Gastrocnemius medialis (tissue), 4 donors: Measurements from ENCODE around the gene WASF2. TPM values are rescaled to one million over a fixed set of nuclear protein-coding genes. Genes with fewer than 3 reads are reported as not detected.
A peak's percentile ranks its signal among the peaks of the same experiment; 100 is the strongest.

Source experiments
- ATAC-seq, 2 donors: fragments of 150-250 bp; one replicate each; pipeline ENCODE4 v1.9.1; 2016
- DNase-seq, 2 donors: peaks; one replicate each; pipeline ENCODE4 v3.0.0-alpha.2; 2019
- H3K27ac ChIP-seq, 4 donors: fragments of 200-600 bp; sonication (generic); 1 replicate in 1 of 4; 2 replicates in 3 of 4; pipeline ENCODE4 v1.5.1; 2016 to 2018; ENCODE audit warnings: mild to moderate bottlenecking in 2 of 4, moderate library complexity in 1 of 4
- H3K27me3 ChIP-seq, 3 donors: fragments of 200-600 bp; sonication (generic) in 2 of 3; 1 replicate in 1 of 3; 2 replicates in 2 of 3; pipeline versions ENCODE4 v1.5.1 to v1.6.0; 2016 to 2019; ENCODE audit warnings: mild to moderate bottlenecking in 1 of 3, moderate library complexity in 1 of 3
- H3K36me3 ChIP-seq, 2 donors: fragments of 200-600 bp; sonication (generic) in 1 of 2; one replicate each; pipeline ENCODE4 v1.5.1; 2017 to 2018
- H3K4me1 ChIP-seq, 2 donors: fragments of 200-600 bp; sonication (generic) in 1 of 2; one replicate each; pipeline ENCODE4 v1.5.1; 2016 to 2017; ENCODE audit warnings: mild to moderate bottlenecking in 2 of 2
- H3K4me3 ChIP-seq, 4 donors: fragments of 200-600 bp; sonication (generic) in 3 of 4; 1 replicate in 1 of 4; 2 replicates in 3 of 4; pipeline ENCODE4 v1.5.1; 2016 to 2019; ENCODE audit warnings: mild to moderate bottlenecking in 2 of 4
- H3K9me3 ChIP-seq, 3 donors: fragments of 200-600 bp; sonication (generic) in 2 of 3; 1 replicate in 1 of 3; 2 replicates in 2 of 3; pipeline ENCODE4 v1.5.1; 2016 to 2019
- POLR2A ChIP-seq, 2 donors: fragments of 450-650 bp; IDR thresholded peaks; one replicate each; pipeline ENCODE4 v1.6.1; 2017; ENCODE audit warnings: antibody characterized with exemption in 2 of 2, mild to moderate bottlenecking in 2 of 2, moderate library complexity in 2 of 2
- in situ Hi-C, 4 donors: fragments of 200-750 bp; cut with MboI; loops; one replicate each; pipeline versions ENCODE4 v1.15.0 to v1.8.0; 2017; ENCODE audit warnings: low sequenced_read_pairs in 4 of 4
- intact Hi-C: fragments of 100-400 bp; cut with DNase I; formaldehyde crosslinking; loops from one replicate; pipeline ENCODE4 v1.15.1; 2023; ENCODE audit warnings: low total_unique reads
- total RNA-seq, 4 donors: library from RNA; depleted of rRNA; stranded (reverse); fragments of >200 nt; gene quantifications; one replicate each; pipeline versions ENCODE4 v1.1.0 to v1.2.3, GENCODE V29; 2016
- TF ChIP-seq, protein P1 (sequence below), 5 experiments: fragments of 450-650 bp in 3 of 5; fragments of 200-600 bp in 2 of 5; sonication (generic) in 2 of 5; IDR thresholded peaks in 4 of 5; conservative IDR thresholded peaks in 1 of 5; 1 replicate in 4 of 5; 2 replicates in 1 of 5; pipeline ENCODE4 v1.5.1; 2016 to 2019; ENCODE audit warnings: antibody characterized with exemption in 5 of 5, mild to moderate bottlenecking in 3 of 5, moderate library complexity in 3 of 5

WASF2 gene
- total RNA-seq, 4 donors from 2014 or later: 10.6 to 16.7 (median 13.3) TPM

- intact Hi-C loops: loop anchor here (2.0 kb wide), 1 partner anchor 41 kb away; the partner anchor contains the start of gene TMEM222
- H3K27me3 ChIP-seq: no peaks in the 10 kb centered on the region
- TF ChIP-seq, protein P1, sequence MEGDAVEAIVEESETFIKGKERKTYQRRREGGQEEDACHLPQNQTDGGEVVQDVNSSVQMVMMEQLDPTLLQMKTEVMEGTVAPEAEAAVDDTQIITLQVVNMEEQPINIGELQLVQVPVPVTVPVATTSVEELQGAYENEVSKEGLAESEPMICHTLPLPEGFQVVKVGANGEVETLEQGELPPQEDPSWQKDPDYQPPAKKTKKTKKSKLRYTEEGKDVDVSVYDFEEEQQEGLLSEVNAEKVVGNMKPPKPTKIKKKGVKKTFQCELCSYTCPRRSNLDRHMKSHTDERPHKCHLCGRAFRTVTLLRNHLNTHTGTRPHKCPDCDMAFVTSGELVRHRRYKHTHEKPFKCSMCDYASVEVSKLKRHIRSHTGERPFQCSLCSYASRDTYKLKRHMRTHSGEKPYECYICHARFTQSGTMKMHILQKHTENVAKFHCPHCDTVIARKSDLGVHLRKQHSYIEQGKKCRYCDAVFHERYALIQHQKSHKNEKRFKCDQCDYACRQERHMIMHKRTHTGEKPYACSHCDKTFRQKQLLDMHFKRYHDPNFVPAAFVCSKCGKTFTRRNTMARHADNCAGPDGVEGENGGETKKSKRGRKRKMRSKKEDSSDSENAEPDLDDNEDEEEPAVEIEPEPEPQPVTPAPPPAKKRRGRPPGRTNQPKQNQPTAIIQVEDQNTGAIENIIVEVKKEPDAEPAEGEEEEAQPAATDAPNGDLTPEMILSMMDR (IDR thresholded peaks at IDR 0.05 in 4 of 5, conservative IDR thresholded peaks at IDR 0.05 in 1 of 5): no peak
- no peak for TF ChIP-seq POLR2A (IDR thresholded peaks at IDR 0.05)
- H3K36me3 ChIP-seq: peaks cover 0 to 28% of the 10 kb centered on the region in 2 donors
- H3K4me1 ChIP-seq: peaks cover 22 to 23% of the 10 kb centered on the region in 2 donors
- in situ Hi-C loops: no loop called here
- no peaks in the 10 kb centered on the region for H3K9me3 ChIP-seq
- peak overlapping the region in 1 of 4 donors; percentile 95 for H3K4me3 ChIP-seq
- H3K27ac ChIP-seq: no peak overlapping the region
- DNase-seq: no peak
- no peak for ATAC-seq
Observed at GRCh38 chr1:27363766-27364695, 125.9 kb downstream of the WASF2 start.

DNA sequence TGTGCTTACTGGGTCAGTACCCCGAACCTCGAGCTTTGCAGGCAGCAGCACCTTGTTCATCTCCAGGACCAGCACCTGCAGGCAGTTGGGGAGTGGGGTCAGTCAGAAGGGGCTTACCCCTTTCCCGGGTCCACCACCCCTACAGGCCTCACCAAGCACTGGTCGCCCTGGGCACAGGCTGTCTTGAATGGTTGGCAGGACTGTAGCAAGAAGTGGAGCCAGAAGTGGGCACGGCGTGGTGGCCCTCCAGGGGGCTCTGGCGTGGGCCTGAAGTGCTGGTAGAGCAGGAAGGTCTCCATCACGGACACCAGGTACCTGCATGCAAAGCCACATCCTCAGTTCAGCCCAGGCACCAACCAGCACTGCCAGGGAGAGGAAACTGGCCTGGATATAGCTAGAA lies 128.4 kb downstream of the WASF2 start:
- intact Hi-C loops: no loop called here
- ATAC-seq (no peak), DNase-seq (no peak)
- TF ChIP-seq POLR2A (IDR thresholded peaks at IDR 0.05): no peak
- TF ChIP-seq, protein P1 (IDR thresholded peaks at IDR 0.05 in 4 of 5, conservative IDR thresholded peaks at IDR 0.05 in 1 of 5): no peak
- Histone ChIP-seq H3K36me3 (peaks cover 0 to 40% of the 10 kb centered on the region in 2 donors), H3K27me3 (no peaks in the 10 kb centered on the region), H3K4me3 (no peak overlapping the region), H3K4me1 (peaks cover 10% of the 10 kb centered on the region in 2 donors), H3K9me3 (no peaks in the 10 kb centered on the region), H3K27ac (no peak overlapping the region)
- in situ Hi-C loops: no loop called here

DNA sequence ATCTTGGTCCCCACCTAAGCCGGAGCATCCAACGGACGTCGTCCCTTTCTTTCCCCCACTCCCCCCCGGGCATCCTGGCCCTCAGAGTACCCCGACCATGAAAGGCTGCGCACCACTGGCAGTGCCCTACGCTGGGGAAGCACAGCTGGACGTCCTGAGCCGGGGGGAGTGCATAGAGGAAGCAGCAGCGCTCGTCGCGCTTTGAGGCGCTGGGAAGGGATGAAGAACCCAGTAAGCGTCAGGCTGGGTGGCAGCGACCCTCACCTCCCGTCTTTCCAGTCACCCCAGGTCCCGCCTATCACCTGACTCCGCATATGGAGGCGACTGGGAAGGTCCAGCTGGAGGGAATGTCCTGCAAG lies 128.9 kb downstream of the WASF2 start:
- Histone ChIP-seq H3K4me1 (peaks cover 10% of the 10 kb centered on the region in 2 donors), H3K9me3 (no peaks in the 10 kb centered on the region), H3K36me3 (peaks cover 0 to 45% of the 10 kb centered on the region in 2 donors), H3K27ac (no peak overlapping the region), H3K27me3 (no peaks in the 10 kb centered on the region), H3K4me3 (no peak overlapping the region)
- intact Hi-C loops: no loop called here
- ATAC-seq (no peak), DNase-seq (no peak)
- no peak for TF ChIP-seq POLR2A (IDR thresholded peaks at IDR 0.05)
- TF ChIP-seq, protein P1 (IDR thresholded peaks at IDR 0.05 in 4 of 5, conservative IDR thresholded peaks at IDR 0.05 in 1 of 5): no peak
- in situ Hi-C loops: no loop called here

DNA sequence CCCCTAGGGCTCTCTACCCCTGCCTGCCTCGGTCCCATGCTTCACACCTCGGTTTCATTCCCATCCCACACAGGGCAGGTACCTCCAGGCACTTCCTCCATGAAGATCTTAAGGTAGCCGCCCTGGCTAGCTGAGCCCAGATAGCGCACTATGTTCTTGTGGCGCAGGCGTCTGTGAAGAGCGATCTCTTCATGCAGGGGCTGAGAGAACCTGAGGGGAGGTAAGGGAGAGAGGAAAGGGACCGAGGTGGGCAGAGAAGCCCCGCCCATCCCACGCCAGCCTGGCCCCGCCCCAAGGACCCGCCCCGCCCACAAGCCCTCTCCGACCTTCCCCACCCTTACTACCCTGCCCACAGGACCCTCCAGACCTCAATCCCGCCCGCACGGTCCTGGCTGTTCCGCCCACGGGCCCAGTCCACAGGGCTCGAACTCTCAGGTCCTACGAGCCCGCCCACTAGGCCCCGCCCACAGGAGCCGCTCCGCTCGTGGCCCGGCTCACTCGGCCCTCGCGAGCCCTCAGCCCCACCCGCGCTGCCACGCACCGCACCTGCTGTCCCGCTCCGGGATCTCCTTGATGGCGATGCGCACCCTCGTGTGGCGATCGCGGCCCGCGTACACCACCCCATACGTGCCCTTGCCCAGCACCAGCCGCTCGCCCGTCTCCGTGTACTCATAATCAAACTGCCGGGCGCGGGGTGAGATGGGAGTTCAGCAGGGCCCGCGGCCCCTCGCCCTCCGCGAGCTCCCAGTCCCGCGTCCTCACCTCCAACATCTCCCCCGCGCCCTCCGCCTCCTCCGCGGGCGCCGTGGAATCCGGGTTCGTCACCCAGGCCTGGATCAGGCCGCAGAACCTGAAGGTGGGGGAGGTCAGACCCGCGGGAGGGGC lies 129.6 kb downstream of the WASF2 start:
- H3K27me3 ChIP-seq: no peaks in the 10 kb centered on the region
- in situ Hi-C loops (no loop called here), intact Hi-C loops (no loop called here)
- H3K4me3 ChIP-seq: peak overlapping the region in 1 of 4 donors; percentile 5
- ATAC-seq: no peak
- TF ChIP-seq POLR2A (IDR thresholded peaks at IDR 0.05): no peak
- DNase-seq: no peak
- no peak overlapping the region for H3K27ac ChIP-seq
- peaks cover 0 to 52% of the 10 kb centered on the region in 2 donors for H3K36me3 ChIP-seq
- H3K9me3 ChIP-seq: no peaks in the 10 kb centered on the region
- H3K4me1 ChIP-seq: peaks cover 10% of the 10 kb centered on the region in 2 donors

- in situ Hi-C loops (loop anchor here in 2 of 4 donors (5.0 kb wide), 1 partner anchor 33 kb away; the partner anchor contains the start of gene GPR3 (in 2 of the 2)), intact Hi-C loops (no loop called here)
- TF ChIP-seq POLR2A (IDR thresholded peaks at IDR 0.05): no peak
- TF ChIP-seq, protein P1 (IDR thresholded peaks at IDR 0.05 in 4 of 5, conservative IDR thresholded peaks at IDR 0.05 in 1 of 5): no peak
- Histone ChIP-seq H3K36me3 (peaks cover 0 to 58% of the 10 kb centered on the region in 2 donors), H3K27ac (no peak overlapping the region), H3K4me3 (no peak overlapping the region), H3K27me3 (no peaks in the 10 kb centered on the region), H3K4me1 (peaks cover 5% of the 10 kb centered on the region in 2 donors), H3K9me3 (no peaks in the 10 kb centered on the region)
- no peak for ATAC-seq
- DNase-seq: no peak
Observed at GRCh38 chr1:27359822-27360158, 130.2 kb downstream of the WASF2 start.
